Measurements from ENCODE around the gene SLC7A8.

- TF ChIP-seq ZNF274 (IDR thresholded peaks at IDR 0.05; ENCODE audit: low read depth, low read length) (no peak), SUZ12 (IDR thresholded peaks at IDR 0.05; ENCODE audit: extremely low read depth, insufficient read depth, insufficient read length) (no peak)
Observed at GRCh38 chr14:23145794-23146350, 37.6 kb downstream of the SLC7A8 start.

Measured in NT2/D1 (cell line).